GM12878 (cell line): Measurements from ENCODE around the gene SIRT3. TPM values are rescaled to one million over a fixed set of nuclear protein-coding genes. Genes with fewer than 3 reads are reported as not detected.

Source experiments
- ATAC-seq: fragments of 200-7000 bp; cut with Tn5 transposase; 3 replicates; pipeline ENCODE4 v1.9.1; 2020; ENCODE audit warnings: mild to moderate bottlenecking, moderate library complexity
- BruUV-seq: library from RNA; stranded (reverse); fragments of 400-500 nt; replicated peaks from 2 replicates; lab custom pipeline; 2021; lab: Mats Ljungman, UMichigan
- CTCF ChIA-PET: fragments of 300-600 bp; sonication (Branson Sonifier 250); formaldehyde crosslinking; extraction: SDS; loops from one replicate; lab custom pipeline; 2021; ENCODE audit warnings: inconsistent platforms; lab: Yijun Ruan, JAX
- POLR2A ChIA-PET: fragments of 350-600 bp; formaldehyde crosslinking; extraction: SDS; loops from one replicate; lab custom pipeline; 2021; ENCODE audit warnings: inconsistent platforms; lab: Charles Lee
- RAD21 ChIA-PET: fragments of 300-600 bp; sonication (Branson Sonifier 250); formaldehyde crosslinking; loops from one replicate; lab custom pipeline; 2023; ENCODE audit warnings: antibody characterized with exemption; ENCODE audit not compliant: unreplicated experiment; lab: Charles Lee
- SMC1A ChIA-PET: fragments of 300-600 bp; sonication (Branson Sonifier 250); formaldehyde crosslinking; loops from one replicate; lab custom pipeline; 2023; ENCODE audit not compliant: unreplicated experiment, uncharacterized antibody; lab: Charles Lee
- DNase-seq: peaks from one replicate; pipeline ENCODE4 v3.0.0-alpha.2; 2011; ENCODE audit warnings: low read depth, low spot score
- FAIRE-seq: peaks from 3 replicates; lab custom pipeline; 2011; peaks lifted over from hg19 to GRCh38; lab: Jason Lieb, UNC
- H2AFZ ChIP-seq: 2 replicates; pipeline ENCODE4 v1.6.0; 2011; ENCODE audit warnings: low read depth, low read length, control low read depth; ENCODE audit not compliant: control insufficient read depth
- H3K27ac ChIP-seq: 2 replicates; pipeline ENCODE4 v1.5.1; 2011; ENCODE audit warnings: control low read depth; ENCODE audit not compliant: control insufficient read depth, insufficient read depth
- H3K27me3 ChIP-seq, 2 experiments: replicated peaks in 1 of 2; 2 replicates each; pipeline versions ENCODE4 v1.6.0 to v1.6.1; 2011; ENCODE audit warnings: low read length in 1 of 2; ENCODE audit not compliant: control insufficient read depth in 2 of 2, insufficient read depth in 2 of 2
- H3K36me3 ChIP-seq, 2 experiments: 2 replicates each; pipeline ENCODE4 v1.5.1; 2011; ENCODE audit warnings: low read length in 1 of 2; ENCODE audit not compliant: control insufficient read depth in 2 of 2, insufficient read depth in 2 of 2
- H3K4me1 ChIP-seq: 2 replicates; pipeline ENCODE4 v1.6.1; 2011; ENCODE audit warnings: mild to moderate bottlenecking, low read length, moderate library complexity, mixed read lengths; ENCODE audit not compliant: control insufficient read depth, insufficient read depth
- H3K4me2 ChIP-seq: 2 replicates; pipeline ENCODE4 v1.6.0; 2011; ENCODE audit warnings: control low read depth; ENCODE audit not compliant: control insufficient read depth, insufficient read depth
- H3K4me3 ChIP-seq: fragments of 200-600 bp; sonication (generic); 2 replicates; pipeline ENCODE4 v1.5.1; 2016
- H3K79me2 ChIP-seq: 2 replicates; pipeline ENCODE4 v1.6.0; 2011; ENCODE audit warnings: low read length; ENCODE audit not compliant: control insufficient read depth, insufficient read depth
- H3K9ac ChIP-seq: 2 replicates; pipeline ENCODE4 v1.8.0; 2011; ENCODE audit warnings: low read length, control low read depth, mixed read lengths; ENCODE audit not compliant: control insufficient read depth, insufficient read depth
- H3K9me3 ChIP-seq: replicated peaks from 3 replicates; pipeline ENCODE4 v1.5.1; 2011; ENCODE audit warnings: mild to moderate bottlenecking, low read length; ENCODE audit not compliant: control insufficient read depth, insufficient read depth
- H4K20me1 ChIP-seq: 2 replicates; pipeline ENCODE4 v1.6.0; 2011; ENCODE audit not compliant: control insufficient read depth, insufficient read depth
- BCLAF1 ChIP-seq: fragments of 450-650 bp; IDR thresholded peaks from 2 replicates; pipeline ENCODE4 v1.6.1; 2017; ENCODE audit warnings: antibody characterized with exemption, mild to moderate bottlenecking, moderate library complexity
- CREM ChIP-seq: IDR thresholded peaks from 2 replicates; pipeline ENCODE4 v1.6.1; 2014; ENCODE audit warnings: antibody characterized with exemption, low read depth
- EGR1 ChIP-seq, 2 experiments: IDR thresholded peaks; 1 replicate in 1 of 2; 2 replicates in 1 of 2; pipeline ENCODE4 v1.6.1; 2011 to 2012; ENCODE audit warnings: low read depth in 2 of 2, low read length in 2 of 2, borderline replicate concordance in 1 of 2, mild to moderate bottlenecking in 1 of 2, moderate library complexity in 1 of 2
- IRF4 ChIP-seq: IDR thresholded peaks from 2 replicates; pipeline ENCODE4 v1.6.1; 2011; ENCODE audit warnings: low read depth, low read length
- KDM1A ChIP-seq: fragments of 200-600 bp; sonication (generic); IDR thresholded peaks from 2 replicates; pipeline ENCODE4 v1.6.1; 2016; ENCODE audit warnings: borderline replicate concordance
- PAX5 ChIP-seq: IDR thresholded peaks from 2 replicates; pipeline ENCODE4 v1.6.1; 2011; ENCODE audit warnings: low read depth, low read length, borderline replicate concordance
- POLR2AphosphoS2 ChIP-seq: IDR thresholded peaks from 2 replicates; pipeline ENCODE4 v1.6.1; 2011; ENCODE audit warnings: low read depth, mild to moderate bottlenecking, low read length, improper control_type of control experiment, moderate library complexity
- POLR2AphosphoS5 ChIP-seq: IDR thresholded peaks from 2 replicates; pipeline ENCODE4 v1.6.1; 2011; ENCODE audit warnings: mild to moderate bottlenecking, low read length, inconsistent platforms
- RELB ChIP-seq: fragments of 450-650 bp; IDR thresholded peaks from 2 replicates; pipeline ENCODE4 v1.6.1; 2017; ENCODE audit warnings: low read depth, mild to moderate bottlenecking, moderate library complexity
- SMAD5 ChIP-seq: IDR thresholded peaks from 2 replicates; pipeline ENCODE4 v1.6.1; 2016; ENCODE audit warnings: antibody characterized with exemption, low read depth
- SMARCA5 ChIP-seq: fragments of 450-650 bp; IDR thresholded peaks from 2 replicates; pipeline ENCODE4 v1.6.1; 2017; ENCODE audit warnings: mild to moderate bottlenecking
- TCF12 ChIP-seq: IDR thresholded peaks from 2 replicates; pipeline ENCODE4 v1.6.1; 2011; ENCODE audit warnings: low read depth, mild to moderate bottlenecking, low read length
- ZNF592 ChIP-seq: fragments of 450-650 bp; IDR thresholded peaks from 2 replicates; pipeline ENCODE4 v1.6.1; 2017; ENCODE audit warnings: mild to moderate bottlenecking, moderate library complexity
- WGBS: methylation state at CpG from one replicate; pipeline ENCODE4 v1.1.6; 2016; ENCODE audit warnings: low lambda C conversion rate; ENCODE audit not compliant: insufficient replicate concordance, insufficient coverage; ENCODE audit errors: missing lambda C conversion rate; 5-methylcytosine and 5-hydroxymethylcytosine counted together
- in situ Hi-C: fragments of 300-500 bp; cut with MboI; formaldehyde crosslinking; loops from 9 replicates; pipeline ENCODE4 v1.14.3; 2018; ENCODE audit warnings: mixed read lengths
- intact Hi-C: fragments of 100-400 bp; cut with micrococcal nuclease; formaldehyde crosslinking; loops from one replicate; pipeline ENCODE4 v1.14.2; 2022; ENCODE audit not compliant: unreplicated experiment
- polyA plus RNA-seq, 11 experiments: library from polyadenylated mRNA; depleted of rRNA in 4 of 11; unstranded in 6 of 11; stranded (reverse) in 5 of 11; fragments of >200 nt; fragmentation: Nextera tagmentation in 4 of 11; fragmentation: Illumina TruSeq in 1 of 11; extraction: Ambion mirVana in 4 of 11; extraction: Trizol in 1 of 11; gene quantifications; 1 replicate in 1 of 11; 2 replicates in 10 of 11; pipeline versions ENCODE4 v1.2.1 to v1.2.3, GENCODE V29; 2011 to 2016; ENCODE audit warnings: inconsistent platforms in 2 of 11, missing spikeins in 2 of 11, low read depth in 1 of 11
- total RNA-seq, 4 experiments: library from RNA; depleted of rRNA in 3 of 4; stranded (reverse); fragments of >200 nt in 3 of 4; fragmentation: Illumina TruSeq in 1 of 4; extraction: Trizol in 1 of 4; gene quantifications; 2 replicates each; pipeline versions ENCODE4 v1.2.1 to v1.2.3, GENCODE V29; 2013 to 2021

SIRT3 gene
- total and polyA plus RNA-seq, 10 of the 15 experiments (the other 5 are each of a cell fraction or from before 2014, with no cell fraction given): 0.90 to 23.2 (median 12.6) TPM

GRCh38 chr11:232783-233565 is 3.2 kb downstream of the SIRT3 start:
- H3K9me3 ChIP-seq: no peaks in the 10 kb centered on the region
- no TSS peak for BruUV-seq
- intact Hi-C loops: no loop called here
- H4K20me1 ChIP-seq: no peaks in the 10 kb centered on the region
- no peak overlapping the region for H2AFZ ChIP-seq
- SMC1A ChIA-PET: no interaction called here
- no peaks in the 10 kb centered on the region for H3K36me3 ChIP-seq
- no peak overlapping the region for H3K9ac ChIP-seq
- CTCF ChIA-PET: interaction anchor here (0.6 to 0.7 kb wide), 3 partner anchors 28 to 287 kb away, joined by 3 read pairs; no protein-coding TSS in a partner anchor
- FAIRE-seq: no peak
- no peak overlapping the region for H3K4me3 ChIP-seq
- no peak for ATAC-seq
- H3K4me1 ChIP-seq: no peaks in the 10 kb centered on the region
- RAD21 ChIA-PET: no interaction called here
- H3K79me2 ChIP-seq: peaks cover 19% of the 10 kb centered on the region
- no peaks in the 10 kb centered on the region for H3K27me3 ChIP-seq
- H3K4me2 ChIP-seq: no peak overlapping the region
- no peak for DNase-seq
- 93% methylated on average over 17 of the region's 20 CpGs for WGBS
- POLR2A ChIA-PET: no interaction called here
- H3K27ac ChIP-seq: no peak overlapping the region
- in situ Hi-C loops: no loop called here
- TF ChIP-seq PAX5: no peak
- TF ChIP-seq ZNF592: no peak
- no peak for TF ChIP-seq SMAD5
- no peak for TF ChIP-seq POLR2AphosphoS2
- TF ChIP-seq IRF4: no peak
- TF ChIP-seq SMARCA5: no peak
- TF ChIP-seq POLR2AphosphoS5: no peak
- TF ChIP-seq RELB: no peak
- TF ChIP-seq EGR1 (IDR thresholded peaks at IDR 0.05; ENCODE audit: borderline replicate concordance in 1 of 2, low read depth in 2 of 2, low read length in 2 of 2): no peak
- no peak for TF ChIP-seq CREM
- no peak for TF ChIP-seq KDM1A
- no peak for TF ChIP-seq BCLAF1
- TF ChIP-seq TCF12: no peak
